T-helper 1 cell treated with Interleukin-12 subunit alpha and Interleukin-12 subunit beta and Interleukin-4 antibody, amounts not matched to agents 30 ng/mL and 1 ng/mL, for 36 hours (primary cell): Measurements from ENCODE around the gene ADM2. TPM values are rescaled to one million over a fixed set of nuclear protein-coding genes. Genes with fewer than 3 reads are reported as not detected.

Experiments used
- intact Hi-C: fragments of 100-400 bp; cut with micrococcal nuclease; formaldehyde crosslinking; loops from one replicate; pipeline ENCODE4 v1.15.1; 2024
- total RNA-seq: library from RNA; stranded (reverse); gene quantifications from 2 replicates; pipeline ENCODE4 v1.2.3, GENCODE V29; 2022

ADM2 gene
- total RNA-seq, 1 donor from 2014 or later, result 4.5 TPM

- intact Hi-C loops, result no loop called here
Observed at GRCh38 chr22:50483977-50484853, 2.9 kb downstream of the ADM2 start.

GRCh38 chr22:50485221-50486131 is 4.1 kb downstream of the ADM2 start:
- intact Hi-C loops, result no loop called here

GRCh38 chr22:50486561-50487289 is 5.4 kb downstream of the ADM2 start, which contains the start of gene MIOX:
MIOX (plus strand) TSS chr22:50486859; CDS start chr22:50486898, 39 bp downstream.
- intact Hi-C loops, result no loop called here

GRCh38 chr22:50487290-50488005 is 6.1 kb downstream of the ADM2 start:
- intact Hi-C loops, result no loop called here

GRCh38 chr22:50488006-50488677 is 6.8 kb downstream of the ADM2 start:
- intact Hi-C loops, result no loop called here

- intact Hi-C loops, result no loop called here
Observed at GRCh38 chr22:50488886-50489285, 7.5 kb downstream of the ADM2 start.

GRCh38 chr22:50489363-50490243 is 8.3 kb downstream of the ADM2 start:
- intact Hi-C loops, result no loop called here

- intact Hi-C loops, result no loop called here
Observed at GRCh38 chr22:50490531-50491308, 9.4 kb downstream of the ADM2 start.

- intact Hi-C loops, result no loop called here
Observed at GRCh38 chr22:50497093-50497492, 15.8 kb downstream of the ADM2 start.

- intact Hi-C loops, result loop anchor here (1.0 to 2.0 kb wide), 2 partner anchors 42 to 257 kb away; no protein-coding TSS in a partner anchor
Observed at GRCh38 chr22:50498322-50498890, 17.1 kb downstream of the ADM2 start.

GRCh38 chr22:50500452-50500851 is 19.1 kb downstream of the ADM2 start:
- intact Hi-C loops, result no loop called here

GRCh38 chr22:50502096-50502495 is 20.8 kb downstream of the ADM2 start:
- intact Hi-C loops, result no loop called here

GRCh38 chr22:50502628-50503474 is 21.5 kb downstream of the ADM2 start:
- intact Hi-C loops, result no loop called here

GRCh38 chr22:50503475-50504145 is 22.3 kb downstream of the ADM2 start:
- intact Hi-C loops, result no loop called here

- intact Hi-C loops, result loop anchor here (5.0 kb wide), 2 partner anchors 232 to 312 kb away; partner anchors contain the start of gene MAPK11
Observed at GRCh38 chr22:50504369-50505211, 23.2 kb downstream of the ADM2 start.
